Measurements from ENCODE around the gene ADAMTS3.

GRCh38 chr4:72313121-72313520 is 255.9 kb downstream of the ADAMTS3 start:
- TF ChIP-seq POLR2A (IDR thresholded peaks at IDR 0.05) (no peak), CTCF (IDR thresholded peaks at IDR 0.05 in 4 of 5, conservative IDR thresholded peaks at IDR 0.05 in 1 of 5) (no peak)
